Measurements from ENCODE around the gene TSPAN16.
A peak's percentile ranks its signal among the peaks of the same experiment; 100 is the strongest.
"Not testable (repeated sequence)": the region's sequence is repeated elsewhere in the genome, so short reads cannot be mapped to it uniquely, and the experiment has no call there.

Gene TSPAN16

DNA sequence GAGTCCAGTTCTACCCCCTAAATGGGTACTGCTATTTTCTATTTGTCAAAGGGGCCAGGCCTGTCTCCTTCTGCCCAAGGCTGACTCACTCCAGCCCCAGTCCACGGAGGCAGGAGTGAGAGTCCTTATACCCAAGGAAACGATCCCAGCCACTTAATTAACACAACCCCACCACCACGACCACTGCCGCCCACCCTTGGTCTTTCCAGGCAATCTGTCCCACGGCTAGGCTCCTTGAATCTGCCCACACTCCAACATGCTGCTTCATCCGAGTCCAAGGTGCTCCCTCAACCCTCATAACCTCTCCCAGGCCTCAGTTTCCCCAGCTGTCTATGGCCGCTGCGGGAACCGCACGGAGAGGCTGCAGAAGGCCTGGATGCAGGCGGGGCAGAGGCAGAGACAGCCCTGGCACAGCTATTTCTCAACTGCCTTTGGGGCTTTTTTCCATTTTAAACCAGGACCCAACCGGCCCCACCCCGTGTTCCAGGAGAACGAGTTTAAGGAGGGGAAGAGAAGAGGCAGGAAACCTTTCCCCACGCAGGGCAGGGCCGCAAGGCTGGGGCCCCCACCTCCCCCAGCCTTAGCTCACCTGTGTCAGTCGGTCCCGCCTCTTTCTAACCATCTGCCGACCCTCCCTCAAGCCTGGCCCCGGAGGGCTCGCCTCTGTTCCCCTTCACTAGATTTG, 42.8 kb downstream of the TSPAN16 start:
- H2BK15ac ChIP-seq (ENCODE audit: low read depth, poor library complexity, severe bottlenecking): peak overlapping the region; percentile 98
- H3K4me3 ChIP-seq (ENCODE audit: insufficient read depth in 1 of 2, low read depth in 1 of 2, low read length in 2 of 2): peak overlapping the region; percentile 59 to 82
- H3K27me3 ChIP-seq (ENCODE audit: control insufficient read depth in 1 of 2, insufficient read depth in 1 of 2, low read length in 2 of 2): no peaks in the 10 kb centered on the region
- H3K14ac ChIP-seq (ENCODE audit: low read length in 2 of 2): peak overlapping the region in 1 of 2 experiments; percentile 93
- WGBS: 29% methylated on average over 16 of the region's 21 CpGs
- peak overlapping the region; percentile 80 to 94 for H3K4ac ChIP-seq (ENCODE audit: low read depth in 1 of 2, low read length in 2 of 2)
- H2AK5ac ChIP-seq (ENCODE audit: low read length, severe bottlenecking): no peak overlapping the region
- H3K23ac ChIP-seq (ENCODE audit: low read length in 2 of 2): peak overlapping the region in 1 of 2 experiments; percentile 46
- no peak overlapping the region for H2BK5ac ChIP-seq (ENCODE audit: low read depth, low read length, poor library complexity, severe bottlenecking)
- H2AFZ ChIP-seq (ENCODE audit: low read depth, low read length): peak overlapping the region; percentile 54
- peaks cover 22 to 25% of the 10 kb centered on the region in 2 experiments for H3K36me3 ChIP-seq (ENCODE audit: control insufficient read depth in 1 of 2, insufficient read depth in 2 of 2, low read depth in 1 of 2, low read length in 2 of 2)
- no peak overlapping the region for H3K27ac ChIP-seq (ENCODE audit: low read length, poor library complexity, severe bottlenecking)
- peak overlapping the region; percentile 82 for H3K4me2 ChIP-seq (ENCODE audit: low read length, poor library complexity, severe bottlenecking)
- H3K9me3 ChIP-seq (ENCODE audit: control insufficient read depth, low read length): no peaks in the 10 kb centered on the region
- H2BK12ac ChIP-seq (ENCODE audit: low read length in 2 of 2): peak overlapping the region; percentile 95 to 97
- H3K9ac ChIP-seq (ENCODE audit: low read length): peak overlapping the region; percentile 85
- peak overlapping the region; percentile 82 to 88 for H3K18ac ChIP-seq (ENCODE audit: low read depth in 1 of 2, low read length in 2 of 2)
- peak overlapping the region; percentile 87 for H4K8ac ChIP-seq (ENCODE audit: low read length)
- H4K91ac ChIP-seq (ENCODE audit: low read length): peak overlapping the region; percentile 91
- H3K79me1 ChIP-seq (replicated peaks; ENCODE audit: low read length, poor library complexity, severe bottlenecking): peaks cover 6% of the 10 kb centered on the region
- no peak for DNase-seq
- peaks cover 22% of the 10 kb centered on the region for H3K4me1 ChIP-seq (ENCODE audit: control insufficient read depth, insufficient read depth, low read depth, low read length)
- H2BK120ac ChIP-seq (ENCODE audit: low read depth, low read length): peak overlapping the region; percentile 95

DNA sequence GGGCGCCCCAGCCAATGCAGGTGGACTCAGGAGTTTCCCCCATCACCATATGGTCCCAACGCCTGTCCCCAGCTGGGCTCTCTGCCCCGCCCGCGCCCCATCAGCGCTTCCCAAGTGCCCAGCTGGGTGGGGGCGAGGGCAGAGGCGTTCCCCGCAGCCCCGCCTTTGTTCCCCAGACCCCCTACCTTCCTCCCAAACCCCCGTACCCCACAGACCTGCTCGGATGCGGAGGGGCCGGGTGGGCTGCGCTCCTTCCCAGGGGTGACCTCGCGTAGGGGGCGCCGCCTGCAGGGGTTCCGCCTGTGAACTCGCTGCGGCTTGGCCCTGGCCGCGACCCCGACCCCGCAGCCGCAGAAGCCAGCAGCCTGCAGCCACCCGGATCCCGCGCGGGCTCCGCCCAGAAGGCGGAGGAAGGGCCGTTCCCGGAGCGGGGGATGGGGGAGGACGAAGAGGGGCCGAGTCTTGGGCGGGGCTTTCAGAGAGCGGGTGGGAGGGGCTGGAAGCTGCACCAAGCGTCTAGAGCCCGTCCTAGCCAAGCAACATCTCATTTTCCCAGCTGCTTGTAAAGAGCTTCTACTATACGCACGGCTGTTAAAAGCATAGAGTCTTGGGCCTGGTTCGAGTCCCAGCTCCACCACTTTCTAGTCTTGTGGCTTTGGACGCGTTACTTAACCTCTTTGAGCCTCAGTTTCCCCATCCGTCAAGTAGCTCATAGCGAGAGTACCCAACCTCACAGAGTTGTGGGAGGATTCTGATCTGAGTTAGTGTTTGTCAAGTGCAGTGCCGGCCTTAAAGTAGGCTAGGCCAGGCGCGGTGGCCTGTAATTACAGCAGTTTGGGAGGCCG, 43.5 kb downstream of the TSPAN16 start, which contains the start of gene RAB3D:
RAB3D (minus strand) TSS at position 404 of the 845 bp plus-strand sequence. CDS start 2,258 bp downstream, outside the sequence.
- Histone ChIP-seq H2AFZ (ENCODE audit: low read depth, low read length) (peak within 1 kb of the TSS; percentile 58), H2BK5ac (ENCODE audit: low read depth, low read length, poor library complexity, severe bottlenecking) (no peak within 1 kb of the TSS), H3K14ac (ENCODE audit: low read length in 2 of 2) (peak within 1 kb of the TSS in 1 of 2 experiments; percentile 93), H3K4ac (ENCODE audit: low read depth in 1 of 2, low read length in 2 of 2) (peak within 1 kb of the TSS; percentile 80 to 94), H2BK15ac (ENCODE audit: low read depth, poor library complexity, severe bottlenecking) (peak within 1 kb of the TSS; percentile 98), H3K4me1 (ENCODE audit: control insufficient read depth, insufficient read depth, low read depth, low read length) (peaks cover 23% of the 10 kb centered on the region), H3K18ac (ENCODE audit: low read depth in 1 of 2, low read length in 2 of 2) (peak within 1 kb of the TSS; percentile 82 to 88), H2BK12ac (ENCODE audit: low read length in 2 of 2) (peak within 1 kb of the TSS; percentile 95 to 97), H3K27me3 (ENCODE audit: control insufficient read depth in 1 of 2, insufficient read depth in 1 of 2, low read length in 2 of 2) (no peaks in the 10 kb centered on the region), H3K9me3 (ENCODE audit: control insufficient read depth, low read length) (no peaks in the 10 kb centered on the region), H2BK120ac (ENCODE audit: low read depth, low read length) (peak within 1 kb of the TSS; percentile 95), H3K4me2 (ENCODE audit: low read length, poor library complexity, severe bottlenecking) (peak within 1 kb of the TSS; percentile 82), H3K27ac (ENCODE audit: low read length, poor library complexity, severe bottlenecking) (no peak within 1 kb of the TSS), H4K8ac (ENCODE audit: low read length) (peak within 1 kb of the TSS; percentile 87), H3K36me3 (ENCODE audit: control insufficient read depth in 1 of 2, insufficient read depth in 2 of 2, low read depth in 1 of 2, low read length in 2 of 2) (peaks cover 19 to 22% of the 10 kb centered on the region in 2 experiments), H3K9ac (ENCODE audit: low read length) (peak within 1 kb of the TSS; percentile 85), H3K23ac (ENCODE audit: low read length in 2 of 2) (peak within 1 kb of the TSS in 1 of 2 experiments; percentile 46), H2AK5ac (ENCODE audit: low read length, severe bottlenecking) (no peak within 1 kb of the TSS), H4K91ac (ENCODE audit: low read length) (peak within 1 kb of the TSS; percentile 91), H3K4me3 (ENCODE audit: insufficient read depth in 1 of 2, low read depth in 1 of 2, low read length in 2 of 2) (peak within 1 kb of the TSS; percentile 59 to 82), H3K79me1 (replicated peaks; ENCODE audit: low read length, poor library complexity, severe bottlenecking) (peaks cover 6% of the 10 kb centered on the region)
- WGBS: 13% methylated on average over 35 of the region's 53 CpGs
- peak; percentile 91 for DNase-seq

DNA sequence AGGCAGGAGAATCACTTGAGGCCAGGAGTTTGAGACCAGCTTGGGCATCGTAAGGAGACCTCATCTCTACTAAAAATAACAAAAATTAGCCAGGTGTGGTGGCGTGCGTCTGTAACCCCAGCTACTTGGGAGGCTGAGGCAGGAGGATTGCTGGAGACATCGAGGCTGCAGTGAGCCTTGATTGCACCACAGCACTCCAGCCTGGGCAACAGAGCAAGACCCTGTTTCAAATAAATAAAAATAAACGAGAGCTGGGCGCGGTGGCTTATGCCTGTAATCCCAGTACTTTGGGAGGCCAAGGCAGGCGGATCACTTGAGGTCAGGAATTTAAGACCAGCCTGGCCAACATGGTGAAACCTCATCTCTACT, 44.1 kb downstream of the TSPAN16 start:
- Histone ChIP-seq H3K9ac (ENCODE audit: low read length) (peak overlapping the region; percentile 85), H3K36me3 (ENCODE audit: control insufficient read depth in 1 of 2, insufficient read depth in 2 of 2, low read depth in 1 of 2, low read length in 2 of 2) (peaks cover 16 to 22% of the 10 kb centered on the region in 2 experiments), H4K8ac (ENCODE audit: low read length) (peak overlapping the region; percentile 45), H3K18ac (ENCODE audit: low read depth in 1 of 2, low read length in 2 of 2) (peak overlapping the region; percentile 13 to 26), H3K4me1 (ENCODE audit: control insufficient read depth, insufficient read depth, low read depth, low read length) (peaks cover 24% of the 10 kb centered on the region), H3K4me3 (ENCODE audit: insufficient read depth in 1 of 2, low read depth in 1 of 2, low read length in 2 of 2) (peak overlapping the region in 1 of 2 experiments; percentile 82), H3K4ac (ENCODE audit: low read depth in 1 of 2, low read length in 2 of 2) (peak overlapping the region in 1 of 2 experiments; percentile 46), H2BK15ac (ENCODE audit: low read depth, poor library complexity, severe bottlenecking) (peak overlapping the region; percentile 50), H2BK12ac (ENCODE audit: low read length in 2 of 2) (peak overlapping the region; percentile 20 to 87), H2BK120ac (ENCODE audit: low read depth, low read length) (peak overlapping the region; percentile 43)
- H3K23ac ChIP-seq (ENCODE audit: low read length in 2 of 2); H3K9me3 ChIP-seq (ENCODE audit: control insufficient read depth, low read length); H2AFZ ChIP-seq (ENCODE audit: low read depth, low read length); H3K27me3 ChIP-seq (ENCODE audit: control insufficient read depth in 1 of 2, insufficient read depth in 1 of 2, low read length in 2 of 2); H3K79me1 ChIP-seq (replicated peaks; ENCODE audit: low read length, poor library complexity, severe bottlenecking); H2BK5ac ChIP-seq (ENCODE audit: low read depth, low read length, poor library complexity, severe bottlenecking); DNase-seq; H2AK5ac ChIP-seq (ENCODE audit: low read length, severe bottlenecking); H3K14ac ChIP-seq (ENCODE audit: low read length in 2 of 2); H3K27ac ChIP-seq (ENCODE audit: low read length, poor library complexity, severe bottlenecking); H4K91ac ChIP-seq (ENCODE audit: low read length); H3K4me2 ChIP-seq (ENCODE audit: low read length, poor library complexity, severe bottlenecking): not testable (repeated sequence)
- 93% methylated on average over 8 of the region's 8 CpGs for whole genome bisulfite sequencing

DNA sequence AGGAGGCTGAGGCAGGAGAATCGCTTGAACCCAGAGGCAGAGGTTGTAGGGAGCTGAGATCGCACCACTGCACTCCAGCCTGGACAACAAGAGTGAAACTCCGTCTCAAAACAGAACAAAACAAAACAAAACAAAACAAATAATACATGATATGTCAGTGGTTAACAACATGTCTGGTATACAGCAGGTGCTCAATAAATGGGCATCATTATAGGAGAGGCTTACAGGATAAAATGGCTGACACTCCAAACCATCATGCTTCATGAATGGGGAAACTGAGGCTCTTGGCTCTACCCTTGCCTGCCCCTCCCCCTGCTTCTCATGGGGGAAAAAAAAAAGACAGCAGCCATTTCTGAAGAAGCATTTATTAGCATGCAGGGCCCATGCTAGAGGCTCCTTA, 46.5 kb downstream of the TSPAN16 start:
- Histone ChIP-seq H2BK120ac (ENCODE audit: low read depth, low read length) (no peak overlapping the region), H3K14ac (ENCODE audit: low read length in 2 of 2) (no peak overlapping the region), H2BK12ac (ENCODE audit: low read length in 2 of 2) (no peak overlapping the region), H3K4me2 (ENCODE audit: low read length, poor library complexity, severe bottlenecking) (no peak overlapping the region), H2AK5ac (ENCODE audit: low read length, severe bottlenecking) (no peak overlapping the region), H2AFZ (ENCODE audit: low read depth, low read length) (no peak overlapping the region), H3K27me3 (ENCODE audit: control insufficient read depth in 1 of 2, insufficient read depth in 1 of 2, low read length in 2 of 2) (no peaks in the 10 kb centered on the region), H3K79me1 (replicated peaks; ENCODE audit: low read length, poor library complexity, severe bottlenecking) (peaks cover 12% of the 10 kb centered on the region), H2BK15ac (ENCODE audit: low read depth, poor library complexity, severe bottlenecking) (no peak overlapping the region), H3K18ac (ENCODE audit: low read depth in 1 of 2, low read length in 2 of 2) (peak overlapping the region in 1 of 2 experiments; percentile 72), H3K36me3 (ENCODE audit: control insufficient read depth in 1 of 2, insufficient read depth in 2 of 2, low read depth in 1 of 2, low read length in 2 of 2) (peaks cover 4 to 13% of the 10 kb centered on the region in 2 experiments), H3K9me3 (ENCODE audit: control insufficient read depth, low read length) (no peaks in the 10 kb centered on the region), H3K4ac (ENCODE audit: low read depth in 1 of 2, low read length in 2 of 2) (no peak overlapping the region), H3K4me1 (ENCODE audit: control insufficient read depth, insufficient read depth, low read depth, low read length) (peaks cover 31% of the 10 kb centered on the region), H4K8ac (ENCODE audit: low read length) (no peak overlapping the region), H3K9ac (ENCODE audit: low read length) (no peak overlapping the region), H3K27ac (ENCODE audit: low read length, poor library complexity, severe bottlenecking) (no peak overlapping the region), H4K91ac (ENCODE audit: low read length) (no peak overlapping the region), H2BK5ac (ENCODE audit: low read depth, low read length, poor library complexity, severe bottlenecking) (no peak overlapping the region), H3K23ac (ENCODE audit: low read length in 2 of 2) (no peak overlapping the region), H3K4me3 (ENCODE audit: insufficient read depth in 1 of 2, low read depth in 1 of 2, low read length in 2 of 2) (no peak overlapping the region)
- 100% methylated on average over 1 of the region's 3 CpGs for WGBS
- DNase-seq: no peak
